Loucy (cell line): ENCODE data around the gene ZNF345.

ENCODE experiments used
- EZH2phosphoT487 ChIP-seq: fragments of 200-600 bp; IDR thresholded peaks from 2 replicates; pipeline ENCODE4 v1.6.1; 2018; ENCODE audit warnings: antibody characterized with exemption, mild to moderate bottlenecking, moderate library complexity, borderline replicate concordance
- TF ChIP-seq, protein P1 (sequence below): fragments of 200-600 bp; sonication (generic); conservative IDR thresholded peaks from 2 replicates; pipeline ENCODE4 v1.5.1; 2014; ENCODE audit warnings: mild to moderate bottlenecking, antibody characterized with exemption, low read length

DNA sequence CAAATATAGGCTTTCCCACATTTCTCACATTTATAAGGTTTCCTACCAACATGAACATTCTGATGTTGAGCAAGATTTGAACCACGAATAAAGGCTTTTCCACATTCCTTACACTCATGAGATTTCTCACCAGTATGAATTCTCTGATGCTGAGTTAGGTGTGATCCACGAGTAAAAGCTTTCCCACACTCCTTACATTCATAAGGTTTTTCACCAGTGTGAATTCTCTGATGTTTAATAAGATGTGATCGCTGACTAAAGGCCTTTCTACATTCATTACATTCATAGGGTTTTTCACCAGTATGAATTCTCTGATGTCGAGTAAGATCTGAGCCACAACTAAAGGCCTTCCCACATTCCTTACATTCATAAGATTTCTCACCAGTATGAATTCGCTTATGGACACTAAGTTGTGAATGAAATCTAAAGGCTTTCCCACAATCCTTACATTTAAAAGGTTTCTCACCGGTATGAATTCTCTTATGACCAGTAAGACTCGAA lies 31.5 kb upstream of the ZNF345 start:
- TF ChIP-seq, protein P1, sequence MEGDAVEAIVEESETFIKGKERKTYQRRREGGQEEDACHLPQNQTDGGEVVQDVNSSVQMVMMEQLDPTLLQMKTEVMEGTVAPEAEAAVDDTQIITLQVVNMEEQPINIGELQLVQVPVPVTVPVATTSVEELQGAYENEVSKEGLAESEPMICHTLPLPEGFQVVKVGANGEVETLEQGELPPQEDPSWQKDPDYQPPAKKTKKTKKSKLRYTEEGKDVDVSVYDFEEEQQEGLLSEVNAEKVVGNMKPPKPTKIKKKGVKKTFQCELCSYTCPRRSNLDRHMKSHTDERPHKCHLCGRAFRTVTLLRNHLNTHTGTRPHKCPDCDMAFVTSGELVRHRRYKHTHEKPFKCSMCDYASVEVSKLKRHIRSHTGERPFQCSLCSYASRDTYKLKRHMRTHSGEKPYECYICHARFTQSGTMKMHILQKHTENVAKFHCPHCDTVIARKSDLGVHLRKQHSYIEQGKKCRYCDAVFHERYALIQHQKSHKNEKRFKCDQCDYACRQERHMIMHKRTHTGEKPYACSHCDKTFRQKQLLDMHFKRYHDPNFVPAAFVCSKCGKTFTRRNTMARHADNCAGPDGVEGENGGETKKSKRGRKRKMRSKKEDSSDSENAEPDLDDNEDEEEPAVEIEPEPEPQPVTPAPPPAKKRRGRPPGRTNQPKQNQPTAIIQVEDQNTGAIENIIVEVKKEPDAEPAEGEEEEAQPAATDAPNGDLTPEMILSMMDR = no peak
- no peak for TF ChIP-seq EZH2phosphoT487
